Parathyroid adenoma (tissue), 2 donors: ENCODE data around the gene PGM2.

Experiments used
- H2AFZ ChIP-seq: fragments of 300-600 bp; sonication (generic); one replicate; pipeline ENCODE4 v1.7.0; 2017; ENCODE audit warnings: antibody characterized with exemption, mild to moderate bottlenecking
- H3K27ac ChIP-seq: fragments of 300-600 bp; sonication (generic); one replicate; pipeline ENCODE4 v1.7.0; 2017
- H3K27me3 ChIP-seq: fragments of 300-600 bp; sonication (generic); one replicate; pipeline ENCODE4 v1.7.0; 2017; ENCODE audit warnings: low read length; ENCODE audit not compliant: control insufficient read depth, insufficient read depth
- H3K36me3 ChIP-seq: fragments of 300-600 bp; sonication (generic); one replicate; pipeline ENCODE4 v1.7.0; 2017; ENCODE audit warnings: low read length; ENCODE audit not compliant: control insufficient read depth, insufficient read depth
- H3K4me1 ChIP-seq: fragments of 300-600 bp; sonication (generic); one replicate; pipeline ENCODE4 v1.7.0; 2017; ENCODE audit warnings: control low read depth
- H3K4me2 ChIP-seq: fragments of 300-600 bp; sonication (generic); one replicate; pipeline ENCODE4 v1.7.0; 2017; ENCODE audit warnings: low read length
- H3K4me3 ChIP-seq: fragments of 300-600 bp; sonication (generic); one replicate; pipeline ENCODE4 v1.7.0; 2017; ENCODE audit warnings: low read depth, low read length
- H3K79me2 ChIP-seq: fragments of 300-600 bp; sonication (generic); one replicate; pipeline ENCODE4 v1.7.0; 2017; ENCODE audit warnings: control low read depth
- H3K9ac ChIP-seq: fragments of 300-600 bp; sonication (generic); one replicate; pipeline ENCODE4 v1.7.0; 2017; ENCODE audit warnings: mild to moderate bottlenecking
- H3K9me3 ChIP-seq: fragments of 300-600 bp; sonication (generic); one replicate; pipeline ENCODE4 v1.7.0; 2017; ENCODE audit warnings: low read length; ENCODE audit not compliant: control insufficient read depth
- CTCF ChIP-seq: fragments of 300-600 bp; sonication (generic); IDR thresholded peaks from one replicate; pipeline ENCODE4 v1.7.0; 2017; ENCODE audit warnings: antibody characterized with exemption, mild to moderate bottlenecking
- donor health status: primary hyperparathyroidism.

Gene PGM2

GRCh38 chr4:37835806-37836205 lies 9.3 kb downstream of the PGM2 start:
- H3K4me3 ChIP-seq = no peak overlapping the region
- no peak overlapping the region for H3K9ac ChIP-seq
- H3K36me3 ChIP-seq = no peaks in the 10 kb centered on the region
- H3K27ac ChIP-seq = no peak overlapping the region
- no peaks in the 10 kb centered on the region for H3K27me3 ChIP-seq
- no peak for TF ChIP-seq CTCF
- H3K4me2 ChIP-seq = no peak overlapping the region
- H3K9me3 ChIP-seq = no peaks in the 10 kb centered on the region
- H3K4me1 ChIP-seq = no peaks in the 10 kb centered on the region
- no peaks in the 10 kb centered on the region for H3K79me2 ChIP-seq
- no peak overlapping the region for H2AFZ ChIP-seq

DNA sequence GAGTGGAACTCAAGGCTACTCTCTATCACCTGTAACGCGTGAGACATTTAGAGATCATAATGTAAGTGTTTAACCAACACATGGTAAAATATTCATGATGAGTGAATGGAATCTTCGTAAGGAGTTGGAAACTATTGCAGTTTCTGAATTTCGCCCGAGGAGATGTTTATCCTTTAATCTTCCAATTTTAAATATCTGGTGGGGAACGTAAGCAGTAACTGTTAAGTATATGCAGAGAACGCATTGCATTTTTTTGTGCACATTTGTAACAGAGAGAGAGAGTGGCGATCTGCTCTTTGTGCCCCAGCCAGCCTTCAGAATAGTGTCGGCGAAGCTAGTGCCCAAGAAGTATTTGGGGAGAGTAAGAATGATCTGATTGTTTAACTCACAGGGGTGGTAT lies 9.8 kb downstream of the PGM2 start:
- Histone ChIP-seq H3K4me1 (no peaks in the 10 kb centered on the region), H3K4me2 (no peak overlapping the region), H2AFZ (no peak overlapping the region), H3K9me3 (no peaks in the 10 kb centered on the region), H3K36me3 (no peaks in the 10 kb centered on the region), H3K79me2 (no peaks in the 10 kb centered on the region), H3K27ac (no peak overlapping the region), H3K27me3 (no peaks in the 10 kb centered on the region), H3K9ac (no peak overlapping the region), H3K4me3 (no peak overlapping the region)
- no peak for TF ChIP-seq CTCF

- no peak for TF ChIP-seq CTCF
- Histone ChIP-seq H3K4me2 (no peak overlapping the region), H3K27ac (no peak overlapping the region), H3K27me3 (no peaks in the 10 kb centered on the region), H3K9ac (no peak overlapping the region), H3K4me3 (no peak overlapping the region), H3K79me2 (no peaks in the 10 kb centered on the region), H3K9me3 (no peaks in the 10 kb centered on the region), H3K4me1 (no peaks in the 10 kb centered on the region), H2AFZ (no peak overlapping the region), H3K36me3 (no peaks in the 10 kb centered on the region)
Measured at GRCh38 chr4:37836838-37837440, 10.5 kb downstream of the PGM2 start.

GRCh38 chr4:37837446-37837845 lies 11.0 kb downstream of the PGM2 start:
- Histone ChIP-seq H3K4me3 (no peak overlapping the region), H3K4me1 (no peaks in the 10 kb centered on the region), H3K9ac (no peak overlapping the region), H3K9me3 (no peaks in the 10 kb centered on the region), H3K79me2 (no peaks in the 10 kb centered on the region), H3K4me2 (no peak overlapping the region), H3K36me3 (no peaks in the 10 kb centered on the region), H3K27ac (no peak overlapping the region), H2AFZ (no peak overlapping the region), H3K27me3 (no peaks in the 10 kb centered on the region)
- TF ChIP-seq CTCF = no peak

DNA sequence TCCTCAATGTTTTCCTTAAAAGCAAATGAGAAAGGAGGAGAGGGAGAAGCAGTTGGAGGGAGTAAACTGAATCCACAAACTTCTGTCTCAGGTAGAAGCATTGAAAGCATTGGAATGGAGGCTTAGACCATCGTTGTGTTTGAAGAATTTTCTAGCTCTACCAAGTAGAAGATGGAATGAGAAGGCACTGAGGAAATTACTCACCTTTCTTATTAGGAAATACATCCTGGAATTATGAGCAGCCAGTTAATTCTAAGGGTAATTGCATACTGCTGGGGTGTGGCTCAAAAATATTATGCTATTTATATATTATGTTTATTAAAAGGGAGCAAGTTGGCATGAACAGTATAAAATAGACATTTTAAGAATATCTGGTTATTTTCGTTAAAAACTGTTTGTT lies 12.9 kb downstream of the PGM2 start:
- H3K4me3 ChIP-seq = no peak overlapping the region
- no peak for TF ChIP-seq CTCF
- no peak overlapping the region for H3K4me2 ChIP-seq
- H3K4me1 ChIP-seq = no peaks in the 10 kb centered on the region
- H3K9ac ChIP-seq = no peak overlapping the region
- no peak overlapping the region for H3K27ac ChIP-seq
- H3K36me3 ChIP-seq = no peaks in the 10 kb centered on the region
- no peak overlapping the region for H2AFZ ChIP-seq
- no peaks in the 10 kb centered on the region for H3K79me2 ChIP-seq
- no peaks in the 10 kb centered on the region for H3K9me3 ChIP-seq
- no peaks in the 10 kb centered on the region for H3K27me3 ChIP-seq
